Stimulated activated CD4-positive, alpha-beta T cell treated with anti-CD3 and anti-CD28 coated beads, Interleukin-12 subunit alpha, Interleukin-12 subunit beta, amount 100 ng/mL, for 24 hours (primary cell): ENCODE measurements around the gene HIC1.

Experiments used
- DNase-seq, 2 experiments: peaks; one replicate each; pipeline ENCODE4 v3.0.0-alpha.2; 2020; ENCODE audit warnings: low read depth in 2 of 2

Gene HIC1

GRCh38 chr17:2076087-2076984 lies 21.4 kb downstream of the HIC1 start:
- no peak for DNase-seq

GRCh38 chr17:2077040-2077439 lies 22.1 kb downstream of the HIC1 start:
- DNase-seq = no peak

GRCh38 chr17:2081564-2081963 lies 26.7 kb downstream of the HIC1 start:
- no peak for DNase-seq

- no peak for DNase-seq
Measured at GRCh38 chr17:2082003-2082781, 27.3 kb downstream of the HIC1 start.

GRCh38 chr17:2083613-2084035 lies 28.7 kb downstream of the HIC1 start:
- DNase-seq = no peak

- no peak for DNase-seq
Measured at GRCh38 chr17:2084036-2084765, 29.3 kb downstream of the HIC1 start.

- DNase-seq = no peak
Measured at GRCh38 chr17:2084766-2085647, 30.1 kb downstream of the HIC1 start.

- no peak for DNase-seq
Measured at GRCh38 chr17:2085648-2085949, 30.7 kb downstream of the HIC1 start.

GRCh38 chr17:2086306-2086705 lies 31.4 kb downstream of the HIC1 start:
- DNase-seq = no peak

GRCh38 chr17:2087597-2088211 lies 32.8 kb downstream of the HIC1 start:
- peak in 1 of 2 experiments; percentile 55 for DNase-seq

GRCh38 chr17:2089021-2089422 lies 34.1 kb downstream of the HIC1 start:
- DNase-seq = no peak

GRCh38 chr17:2090210-2090641 lies 35.3 kb downstream of the HIC1 start:
- DNase-seq = no peak

- no peak for DNase-seq
Measured at GRCh38 chr17:2090804-2091534, 36.1 kb downstream of the HIC1 start.

GRCh38 chr17:2092253-2092652 lies 37.4 kb downstream of the HIC1 start:
- no peak for DNase-seq

- no peak for DNase-seq
Measured at GRCh38 chr17:2093349-2093748, 38.4 kb downstream of the HIC1 start.

GRCh38 chr17:2094891-2095535 lies 40.1 kb downstream of the HIC1 start:
- no peak for DNase-seq

- DNase-seq = no peak
Measured at GRCh38 chr17:2095536-2095910, 40.6 kb downstream of the HIC1 start.

- peak in 1 of 2 experiments; percentile 27 for DNase-seq
Measured at GRCh38 chr17:2101448-2102257, 46.8 kb downstream of the HIC1 start.
